ENCODE data around the gene KCNIP4.
"Not testable (repeated sequence)": the region's sequence is repeated elsewhere in the genome, so short reads cannot be mapped to it uniquely, and the experiment has no call there.

Gene KCNIP4

GRCh38 chr4:21948347-21949072 is at the start of gene KCNIP4:
Gene KCNIP4, minus strand, starts transcription at chr4:21948772.
- no peak for DNase-seq

GRCh38 chr4:21996618-21997017 is 48.0 kb upstream of the KCNIP4 start:
- DNase-seq, result not testable (repeated sequence)

- DNase-seq, result no peak
Measured at GRCh38 chr4:21992330-21992729, 43.8 kb upstream of the KCNIP4 start.

GRCh38 chr4:21991562-21991961 is 43.0 kb upstream of the KCNIP4 start:
- DNase-seq, result no peak

GRCh38 chr4:21991050-21991449 is 42.5 kb upstream of the KCNIP4 start:
- DNase-seq, result no peak

- DNase-seq, result no peak
Measured at GRCh38 chr4:21989351-21989750, 40.8 kb upstream of the KCNIP4 start.

GRCh38 chr4:21986307-21986706 is 37.7 kb upstream of the KCNIP4 start:
- no peak for DNase-seq

GRCh38 chr4:21982087-21982486 is 33.5 kb upstream of the KCNIP4 start:
- DNase-seq, result no peak

- DNase-seq, result no peak
Measured at GRCh38 chr4:21979196-21979595, 30.6 kb upstream of the KCNIP4 start.

GRCh38 chr4:21976166-21976565 is 27.6 kb upstream of the KCNIP4 start:
- no peak for DNase-seq

GRCh38 chr4:21973850-21974249 is 25.3 kb upstream of the KCNIP4 start:
- DNase-seq, result no peak

- DNase-seq, result no peak
Measured at GRCh38 chr4:21964762-21965319, 16.3 kb upstream of the KCNIP4 start.

GRCh38 chr4:21962691-21963090 is 14.1 kb upstream of the KCNIP4 start:
- no peak for DNase-seq

- no peak for DNase-seq
Measured at GRCh38 chr4:21960793-21961192, 12.2 kb upstream of the KCNIP4 start.

- DNase-seq, result no peak
Measured at GRCh38 chr4:21954916-21955315, 6.3 kb upstream of the KCNIP4 start.

- DNase-seq, result no peak
Measured at GRCh38 chr4:21953653-21954052, 5.1 kb upstream of the KCNIP4 start.

GRCh38 chr4:21952549-21952948 is 4.0 kb upstream of the KCNIP4 start:
- no peak for DNase-seq

- no peak for DNase-seq
Measured at GRCh38 chr4:21949073-21949457, 493 bp upstream of the KCNIP4 start.

- no peak for DNase-seq
Measured at GRCh38 chr4:21947791-21948346, 703 bp downstream of the KCNIP4 start.

- DNase-seq, result no peak
Measured at GRCh38 chr4:21946858-21947257, 1.7 kb downstream of the KCNIP4 start.

GRCh38 chr4:21921526-21922180 is 26.9 kb downstream of the KCNIP4 start:
- DNase-seq, result no peak

- no peak for DNase-seq
Measured at GRCh38 chr4:21915761-21916160, 32.8 kb downstream of the KCNIP4 start.

- DNase-seq, result no peak
Measured at GRCh38 chr4:21901831-21902230, 46.7 kb downstream of the KCNIP4 start.

- no peak for DNase-seq
Measured at GRCh38 chr4:21901281-21901680, 47.3 kb downstream of the KCNIP4 start.
